Lower leg skin (tissue), 3 donors: ENCODE results near the gene CHST9.

Experiments
- POLR2A ChIP-seq, 2 donors: fragments of 450-650 bp; IDR thresholded peaks; one replicate each; pipeline ENCODE4 v1.6.1; 2016 to 2017; ENCODE audit warnings: antibody characterized with exemption in 2 of 2, mild to moderate bottlenecking in 1 of 2, moderate library complexity in 1 of 2
- TF ChIP-seq, protein P1 (sequence below), 3 donors: fragments of 450-650 bp; IDR thresholded peaks; one replicate each; pipeline ENCODE4 v1.5.1; 2016; ENCODE audit warnings: antibody characterized with exemption in 3 of 3, mild to moderate bottlenecking in 3 of 3, moderate library complexity in 2 of 3

DNA sequence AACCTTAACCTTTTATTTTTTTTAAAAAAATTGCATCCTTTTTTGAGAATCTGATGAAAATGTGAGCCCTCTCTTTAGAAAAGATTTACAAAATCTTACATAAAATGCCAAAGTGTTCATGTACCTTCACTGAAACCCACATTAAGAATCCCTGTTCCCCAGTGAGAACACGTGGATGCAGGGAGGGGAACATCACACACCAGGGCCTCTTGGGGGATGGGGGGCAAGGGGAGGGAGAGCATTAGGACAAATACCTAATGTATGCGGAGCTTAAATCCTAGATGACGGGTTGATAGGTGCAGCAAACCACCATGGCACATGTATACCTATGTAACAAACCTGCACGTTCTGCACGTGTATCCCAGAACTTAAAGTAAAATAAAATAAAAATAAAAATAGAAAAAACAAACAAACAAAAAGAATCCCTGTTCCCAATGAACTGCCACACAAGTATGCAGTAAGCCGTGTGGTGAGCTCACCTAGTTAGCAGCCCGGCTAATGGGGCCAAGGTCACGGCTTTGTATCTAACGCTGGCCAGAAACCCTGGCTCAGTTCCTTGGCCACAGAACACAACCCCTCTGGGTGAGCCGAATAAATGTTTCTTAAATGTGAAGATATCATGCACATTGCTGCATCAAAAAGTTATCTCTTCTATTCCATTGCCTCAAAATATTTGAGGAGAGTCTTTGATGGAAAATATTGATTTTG is 41.4 kb downstream of the CHST9 start:
- TF ChIP-seq, protein P1, sequence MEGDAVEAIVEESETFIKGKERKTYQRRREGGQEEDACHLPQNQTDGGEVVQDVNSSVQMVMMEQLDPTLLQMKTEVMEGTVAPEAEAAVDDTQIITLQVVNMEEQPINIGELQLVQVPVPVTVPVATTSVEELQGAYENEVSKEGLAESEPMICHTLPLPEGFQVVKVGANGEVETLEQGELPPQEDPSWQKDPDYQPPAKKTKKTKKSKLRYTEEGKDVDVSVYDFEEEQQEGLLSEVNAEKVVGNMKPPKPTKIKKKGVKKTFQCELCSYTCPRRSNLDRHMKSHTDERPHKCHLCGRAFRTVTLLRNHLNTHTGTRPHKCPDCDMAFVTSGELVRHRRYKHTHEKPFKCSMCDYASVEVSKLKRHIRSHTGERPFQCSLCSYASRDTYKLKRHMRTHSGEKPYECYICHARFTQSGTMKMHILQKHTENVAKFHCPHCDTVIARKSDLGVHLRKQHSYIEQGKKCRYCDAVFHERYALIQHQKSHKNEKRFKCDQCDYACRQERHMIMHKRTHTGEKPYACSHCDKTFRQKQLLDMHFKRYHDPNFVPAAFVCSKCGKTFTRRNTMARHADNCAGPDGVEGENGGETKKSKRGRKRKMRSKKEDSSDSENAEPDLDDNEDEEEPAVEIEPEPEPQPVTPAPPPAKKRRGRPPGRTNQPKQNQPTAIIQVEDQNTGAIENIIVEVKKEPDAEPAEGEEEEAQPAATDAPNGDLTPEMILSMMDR (IDR thresholded peaks at IDR 0.05): no peak
- TF ChIP-seq POLR2A (IDR thresholded peaks at IDR 0.05): no peak
